HuH-7.5 (cell line): Measurements from ENCODE around the gene PHYKPL.
A peak's percentile ranks its signal among the peaks of the same experiment; 100 is the strongest.
"Not testable (repeated sequence)": the region's sequence is repeated elsewhere in the genome, so short reads cannot be mapped to it uniquely, and the experiment has no call there.

ENCODE experiments used
- DNase-seq: peaks from one replicate; pipeline ENCODE4 v3.0.0; 2011; ENCODE audit warnings: low spot score

The PHYKPL gene

DNA sequence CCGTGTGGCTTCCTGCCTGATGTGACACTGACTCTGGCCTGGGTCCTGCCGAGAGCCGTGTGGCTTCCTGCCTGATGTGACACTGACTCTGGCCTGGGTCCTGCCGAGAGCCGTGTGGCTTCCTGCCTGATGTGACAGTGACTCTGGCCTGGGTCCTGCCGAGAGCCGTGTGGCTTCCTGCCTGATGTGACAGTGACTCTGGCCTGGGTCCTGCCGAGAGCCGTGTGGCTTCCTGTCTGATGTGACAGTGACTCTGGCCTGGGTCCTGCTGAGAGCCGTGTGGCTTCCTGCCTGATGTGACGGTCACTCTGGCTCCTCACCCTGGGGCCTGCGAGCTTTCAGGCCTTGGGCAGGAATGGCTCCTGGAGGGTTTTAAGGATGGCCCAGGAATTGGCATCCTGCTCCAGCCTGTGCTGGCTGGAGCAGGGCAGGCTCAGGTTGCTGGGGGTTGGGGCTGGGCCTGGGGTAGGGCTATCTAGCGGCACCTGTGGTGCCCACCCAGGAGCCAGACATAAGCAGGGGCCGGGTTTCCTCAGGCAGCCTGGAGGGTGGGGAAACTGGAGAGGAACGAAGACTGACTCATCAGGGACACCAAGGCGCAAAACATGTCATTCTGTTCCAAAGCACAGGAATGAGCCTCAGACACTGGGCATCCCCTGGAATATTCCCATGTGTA, 7.2 kb upstream of the PHYKPL start:
- DNase-seq: not testable (repeated sequence)

DNA sequence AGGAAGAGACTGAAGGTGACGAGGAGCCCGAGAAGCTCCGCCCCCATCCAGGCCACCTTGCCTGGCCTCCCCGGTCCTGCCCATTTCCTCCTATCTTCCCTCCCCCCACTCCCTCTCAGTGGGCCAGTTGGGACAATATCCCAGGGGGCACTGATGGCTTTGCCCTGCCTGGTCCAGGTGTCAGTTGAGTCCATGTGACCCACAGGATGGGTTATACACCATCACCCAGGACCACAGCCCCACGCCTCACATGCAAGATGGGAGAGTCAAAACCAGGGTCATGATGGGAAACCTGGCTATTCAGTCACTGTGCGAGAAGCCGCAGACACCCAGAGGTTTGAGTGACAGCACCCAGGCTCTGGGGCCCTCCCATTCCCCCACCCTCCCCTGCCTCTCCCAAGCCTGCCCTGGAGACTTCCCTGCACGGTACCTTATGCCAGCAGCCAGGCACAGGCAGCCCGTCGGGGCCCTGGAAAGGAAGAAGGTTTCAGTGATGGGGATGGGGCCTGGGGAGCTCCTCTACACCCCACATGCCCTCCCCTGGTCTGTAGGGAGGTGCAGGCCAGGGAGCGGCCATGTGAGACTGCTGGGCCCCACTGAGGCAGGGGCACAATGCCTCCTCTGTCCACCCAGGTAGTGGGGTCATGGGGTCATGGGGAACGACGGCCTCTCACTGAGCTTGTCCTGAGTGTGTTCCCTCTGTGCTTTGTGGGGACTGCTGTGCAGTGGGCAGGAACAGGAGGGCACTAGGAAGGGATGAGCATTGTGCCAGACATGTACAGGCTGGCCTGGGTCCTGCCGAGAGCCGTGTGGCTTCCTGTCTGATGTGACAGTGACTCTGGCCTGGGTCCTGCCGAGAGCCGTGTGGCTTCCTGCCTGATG, 6.3 kb upstream of the PHYKPL start:
- no peak for DNase-seq

DNA sequence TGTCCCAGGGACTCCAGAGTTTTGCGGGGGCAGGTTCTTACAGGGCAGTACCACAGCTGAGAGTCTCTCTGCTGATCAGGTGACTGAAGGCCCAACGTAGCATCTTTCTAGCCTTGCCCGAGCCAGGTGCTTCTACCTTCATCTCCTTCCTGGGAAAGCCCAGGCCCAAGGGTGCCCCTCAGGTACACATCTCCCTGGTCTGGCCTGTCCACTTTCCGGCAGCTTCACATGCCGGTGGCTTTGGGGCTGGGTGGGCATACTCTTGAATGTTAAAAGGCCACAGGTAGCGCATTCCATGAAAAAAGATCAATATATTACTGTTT, 5.7 kb upstream of the PHYKPL start:
- DNase-seq: no peak

DNA sequence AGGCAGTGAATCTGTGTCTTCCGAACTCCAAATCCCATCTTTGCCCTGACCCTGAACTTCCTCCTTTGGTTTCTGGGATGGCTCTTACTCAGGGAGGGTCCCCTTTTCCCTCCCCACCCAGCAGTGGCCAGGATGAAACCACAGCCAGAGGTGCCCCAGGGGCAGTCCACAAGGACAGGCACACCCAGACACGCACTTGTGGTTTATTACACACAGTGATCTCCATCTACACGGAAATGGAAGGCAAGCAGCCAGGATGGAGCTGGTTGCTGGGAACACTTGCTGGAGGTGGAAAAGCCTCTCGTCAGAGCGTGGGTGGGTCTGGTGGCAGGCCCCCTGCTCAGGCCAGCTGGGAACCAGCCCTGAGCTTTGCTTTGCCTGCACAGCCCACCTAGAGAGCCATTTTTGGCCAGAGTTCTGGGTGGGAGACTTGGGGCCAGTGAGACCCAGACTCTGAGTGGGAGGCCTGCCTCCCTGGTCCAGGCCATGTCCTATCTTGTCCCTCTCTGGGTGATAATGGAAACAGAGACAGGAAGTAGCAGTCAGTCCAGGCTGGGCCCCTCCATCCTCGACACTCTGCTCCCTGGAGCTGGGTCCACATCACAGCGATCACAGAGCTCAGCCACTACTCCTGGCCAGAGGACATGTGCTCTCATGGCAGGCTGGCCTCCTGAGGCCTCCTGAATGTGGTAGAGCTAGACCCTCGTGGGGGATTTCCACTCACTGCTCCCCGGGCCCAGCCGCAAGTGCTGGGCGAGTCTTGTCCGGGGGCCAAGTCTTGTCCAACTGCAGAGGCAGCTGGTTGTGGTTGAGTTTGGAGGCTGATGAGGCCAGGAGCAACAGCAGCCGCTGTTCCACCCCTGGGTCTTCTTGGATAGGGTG, 5.1 kb upstream of the PHYKPL start:
- no peak for DNase-seq

- no peak for DNase-seq
These were observed 4.1 kb upstream of the PHYKPL start for GRCh38 chr5:178236679-178237078.

DNA sequence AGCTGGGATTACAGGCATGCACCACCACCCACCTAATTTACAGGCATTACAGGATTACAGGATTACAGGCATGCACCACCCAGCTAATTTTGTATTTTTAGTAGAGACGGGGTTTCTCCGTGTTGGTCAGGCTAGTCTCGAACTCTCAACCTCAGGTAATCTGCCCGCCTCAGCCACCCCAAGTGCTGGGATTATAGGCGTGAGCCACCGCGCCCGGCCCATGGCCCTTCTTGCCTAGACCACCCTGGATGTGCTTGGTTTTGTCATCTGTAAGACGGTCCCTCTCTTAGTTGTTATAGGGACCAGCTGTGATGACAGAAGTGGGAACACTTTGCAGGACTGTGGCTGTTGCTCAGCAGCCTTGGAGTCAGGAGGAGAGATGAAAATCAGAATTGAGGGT, 3.5 kb upstream of the PHYKPL start:
- no peak for DNase-seq

GRCh38 chr5:178235588-178235974, 3.0 kb upstream of the PHYKPL start:
- no peak for DNase-seq

DNA sequence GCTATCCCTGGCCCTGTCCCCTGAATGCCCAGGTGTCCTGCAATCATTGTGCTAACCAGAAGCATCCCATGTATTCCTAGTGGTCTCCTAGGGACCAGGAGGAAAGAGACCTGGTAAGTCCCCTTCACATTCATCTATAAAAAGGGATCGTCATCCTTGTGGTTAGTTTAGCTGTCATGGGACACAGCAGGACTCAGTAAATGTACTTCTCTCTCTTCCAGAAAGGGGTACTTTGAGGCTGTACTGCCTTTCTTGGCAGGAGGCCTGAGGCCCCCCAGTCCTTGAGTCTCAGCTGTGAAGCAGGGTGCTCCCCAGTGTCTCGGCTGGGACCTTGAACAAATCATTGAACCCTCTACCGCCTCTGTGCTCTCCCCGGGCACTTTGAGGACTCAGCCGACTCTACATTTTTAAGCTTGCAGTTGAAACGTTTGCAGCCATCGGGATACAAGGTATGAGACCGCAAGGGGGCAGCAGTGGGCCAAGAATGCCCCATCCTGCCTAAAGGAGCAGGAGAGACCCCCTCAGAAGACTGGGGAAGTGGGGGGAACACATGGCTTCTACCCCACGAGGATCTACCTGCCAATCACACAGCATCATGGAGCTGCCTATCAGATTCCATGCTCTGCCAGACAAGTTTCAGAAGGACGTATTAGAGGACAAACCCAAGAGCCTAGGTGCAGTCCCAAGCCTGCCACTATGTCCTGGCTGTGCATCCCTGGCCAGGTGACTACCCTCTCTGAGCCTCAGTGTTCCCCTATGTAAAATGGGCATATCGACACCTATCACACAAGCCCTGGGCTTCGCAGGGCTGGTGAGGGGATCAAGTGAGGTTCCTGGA, 2.4 kb upstream of the PHYKPL start:
- DNase-seq: peak; percentile 91

DNA sequence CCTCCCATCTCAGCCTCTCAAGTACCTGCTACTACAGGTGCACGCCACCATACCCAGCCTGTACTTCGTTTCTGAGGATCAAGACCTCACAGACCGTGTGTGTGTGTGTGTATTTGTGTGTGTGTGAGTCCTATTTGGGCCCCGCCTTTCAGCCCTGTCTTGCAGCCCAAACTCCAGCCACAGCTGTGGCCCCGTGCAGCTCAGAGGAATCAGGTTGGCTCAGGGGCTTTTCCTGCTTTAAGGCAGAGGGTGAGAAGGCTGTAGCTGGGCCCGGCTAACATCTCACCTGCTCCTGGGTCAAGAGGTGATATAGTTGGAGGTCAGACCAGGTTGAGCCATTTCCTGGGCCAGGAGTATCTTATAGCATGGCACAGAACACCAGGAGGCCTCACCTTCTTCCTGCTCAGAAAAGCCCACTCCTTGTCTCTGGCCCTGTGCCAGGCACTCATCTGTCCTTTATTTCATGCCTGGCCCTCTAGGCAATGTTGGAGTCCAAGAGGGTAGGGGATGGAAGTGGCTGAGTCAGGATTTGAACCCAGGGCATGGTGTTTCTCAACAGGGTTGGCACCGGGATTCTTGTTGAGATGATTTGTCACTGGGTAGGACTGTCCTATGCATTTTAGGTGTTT, 1.6 kb upstream of the PHYKPL start:
- DNase-seq: no peak

DNA sequence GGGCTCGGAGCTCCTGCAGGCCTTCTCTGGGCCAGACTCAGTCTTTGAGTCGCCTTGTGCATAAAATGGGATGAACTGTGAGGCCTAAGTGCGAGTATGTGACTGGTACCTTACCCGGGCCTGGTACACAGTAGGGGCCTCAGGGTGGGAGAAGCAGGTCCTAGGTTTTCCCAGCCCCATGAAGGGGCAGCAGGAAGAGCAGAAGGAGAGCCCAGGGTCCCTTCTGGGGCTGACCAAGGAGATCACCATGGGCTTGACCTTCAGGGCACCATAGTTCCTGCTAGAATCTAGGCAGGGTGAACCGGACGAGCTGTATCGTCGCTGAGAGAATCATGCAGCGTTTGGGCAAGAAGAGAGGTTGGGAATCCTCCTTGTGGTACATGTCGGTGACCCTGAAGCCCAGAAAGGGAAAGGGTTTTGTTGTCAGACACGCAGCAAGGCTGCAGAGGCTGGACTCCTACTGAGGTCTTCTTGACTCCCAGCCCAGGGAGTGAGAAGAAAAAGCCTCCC, 373 bp upstream of the PHYKPL start:
- no peak for DNase-seq

DNA sequence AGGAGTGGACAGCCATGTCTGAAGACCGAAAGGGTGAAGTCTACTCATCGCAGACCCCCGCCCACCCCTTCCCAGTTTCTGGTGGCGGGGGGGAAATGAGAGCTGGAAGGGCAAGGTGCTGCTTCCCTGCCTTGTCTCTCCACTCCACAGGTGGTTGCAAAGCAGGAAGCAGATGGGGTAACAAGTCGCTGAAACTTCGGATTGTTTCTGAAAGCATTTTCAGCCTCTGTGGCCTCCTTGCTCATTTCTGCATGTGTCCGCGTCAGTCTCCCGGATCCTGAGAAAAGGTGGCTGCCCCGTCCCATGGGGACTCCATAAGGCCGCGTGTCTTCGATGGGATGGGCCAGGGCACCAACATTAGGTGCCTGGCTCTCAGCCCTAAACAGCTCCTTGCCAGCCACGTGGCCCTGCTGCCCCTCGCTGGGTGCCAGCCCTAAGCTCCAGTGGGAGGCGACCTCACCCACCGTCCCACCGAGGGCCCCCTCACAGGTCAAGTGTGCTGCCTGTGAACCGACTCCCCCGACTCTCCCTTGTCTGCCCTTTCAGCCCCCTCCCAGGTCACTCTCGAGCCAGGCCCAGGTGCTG, 971 bp downstream of the PHYKPL start:
- DNase-seq: no peak

GRCh38 chr5:178230879-178231538, 1.6 kb downstream of the PHYKPL start:
- no peak for DNase-seq

DNA sequence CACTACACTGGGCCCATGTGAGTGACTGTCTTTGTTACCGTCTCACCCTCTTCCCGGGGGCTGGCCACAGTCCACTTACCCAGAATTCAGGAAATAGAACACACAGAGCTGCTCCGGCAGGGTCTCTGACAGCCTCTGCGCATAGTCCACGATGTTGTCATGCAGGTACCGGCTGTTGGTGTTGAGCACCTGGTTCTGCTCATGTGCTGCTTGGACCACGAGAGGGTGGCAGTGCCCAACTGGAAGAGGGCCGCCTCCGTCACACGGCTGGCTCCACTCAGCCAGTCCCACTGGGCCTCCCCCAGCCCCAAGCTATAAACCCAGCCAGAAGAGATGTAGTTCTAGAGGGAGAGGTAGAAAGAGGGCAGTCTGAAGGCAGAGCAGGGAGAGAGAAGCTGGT, 2.7 kb downstream of the PHYKPL start:
- no peak for DNase-seq

DNA sequence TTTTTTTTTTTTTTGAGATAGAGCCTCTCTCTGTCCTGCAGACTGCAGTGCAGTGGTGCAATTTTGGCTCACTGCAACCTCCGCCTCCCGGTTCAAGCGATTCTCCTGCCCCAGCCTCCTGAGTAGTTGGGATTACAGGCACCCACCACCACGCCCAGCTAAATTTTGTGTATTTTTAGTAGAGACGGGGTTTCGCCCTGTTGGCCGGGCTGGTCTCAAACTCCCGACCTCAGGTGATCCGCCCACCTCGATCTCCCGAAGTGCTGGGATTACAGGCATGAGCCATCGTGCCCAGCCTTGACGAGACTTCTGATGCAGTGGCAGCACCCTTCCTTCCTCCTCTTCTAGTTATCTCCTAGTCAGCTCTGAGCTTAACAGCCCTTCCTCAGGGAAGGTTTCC, 3.5 kb downstream of the PHYKPL start:
- not testable (repeated sequence) for DNase-seq

GRCh38 chr5:178228609-178229008, 4.0 kb downstream of the PHYKPL start:
- DNase-seq: no peak

- DNase-seq: no peak
These were observed 4.7 kb downstream of the PHYKPL start for GRCh38 chr5:178227929-178228328.

DNA sequence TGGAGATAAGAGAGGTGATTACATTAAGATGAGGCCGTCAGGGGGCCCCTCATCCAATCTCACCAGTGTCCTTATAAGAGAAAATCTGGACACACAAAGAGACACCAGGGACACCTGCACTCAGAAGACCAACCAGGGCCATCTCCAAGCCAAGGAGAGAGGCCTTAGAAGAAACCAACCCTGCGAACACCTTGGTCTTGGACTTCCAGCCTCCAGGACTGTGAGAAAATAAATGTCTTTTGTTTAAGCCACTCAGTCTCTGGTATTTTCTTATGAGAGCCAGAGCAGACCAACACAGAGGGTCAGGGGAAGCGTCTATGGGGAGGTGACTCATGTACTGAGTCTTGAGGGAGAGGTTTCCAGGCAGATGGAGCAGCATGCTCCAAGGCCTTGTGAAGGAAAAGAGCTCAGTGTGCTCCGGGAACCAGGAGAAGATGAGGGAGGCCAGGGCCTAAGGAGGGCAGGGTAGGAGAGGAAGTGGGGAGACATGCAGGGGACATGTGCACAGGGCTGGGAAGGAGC, 5.4 kb downstream of the PHYKPL start:
- no peak for DNase-seq

DNA sequence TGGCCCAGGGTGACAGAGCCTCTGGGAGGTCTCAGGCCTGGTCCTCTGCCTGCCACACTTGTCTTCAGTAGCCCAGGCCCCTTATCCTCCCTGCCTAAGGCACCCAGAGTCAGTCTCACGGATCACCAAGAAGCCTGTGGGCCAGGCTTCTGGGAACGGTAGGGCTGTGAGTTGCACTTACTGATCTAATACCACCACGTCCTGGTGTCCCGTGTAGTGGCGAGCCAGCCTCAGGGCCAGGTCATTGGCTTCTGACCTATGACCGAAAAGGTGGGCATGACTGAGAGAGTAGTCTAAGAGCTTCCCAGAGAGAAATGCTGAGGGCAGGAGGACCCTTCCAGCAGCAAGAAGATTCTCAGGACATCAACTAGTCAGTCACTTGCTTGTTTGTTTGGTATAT, 7.4 kb downstream of the PHYKPL start:
- DNase-seq: no peak

DNA sequence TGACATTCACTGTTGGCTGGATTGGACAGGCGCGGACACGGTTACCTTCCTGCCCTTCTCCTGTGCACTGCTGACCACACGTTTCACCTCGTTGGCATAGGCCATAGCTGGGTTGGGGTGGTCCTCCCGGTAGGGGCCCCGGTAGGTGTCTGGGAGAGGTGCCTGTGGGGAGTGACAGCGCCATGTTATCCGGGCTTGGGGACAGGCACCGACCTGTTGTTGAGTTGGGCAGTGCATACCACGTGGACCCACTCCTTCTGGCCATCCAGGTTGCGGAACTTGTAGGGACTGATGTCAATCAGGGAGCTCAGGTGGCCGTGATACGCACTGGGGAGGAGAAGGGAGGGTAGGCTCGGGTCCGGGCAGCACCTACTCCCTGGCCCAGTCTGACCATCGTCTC, 8.2 kb downstream of the PHYKPL start:
- DNase-seq: no peak

DNA sequence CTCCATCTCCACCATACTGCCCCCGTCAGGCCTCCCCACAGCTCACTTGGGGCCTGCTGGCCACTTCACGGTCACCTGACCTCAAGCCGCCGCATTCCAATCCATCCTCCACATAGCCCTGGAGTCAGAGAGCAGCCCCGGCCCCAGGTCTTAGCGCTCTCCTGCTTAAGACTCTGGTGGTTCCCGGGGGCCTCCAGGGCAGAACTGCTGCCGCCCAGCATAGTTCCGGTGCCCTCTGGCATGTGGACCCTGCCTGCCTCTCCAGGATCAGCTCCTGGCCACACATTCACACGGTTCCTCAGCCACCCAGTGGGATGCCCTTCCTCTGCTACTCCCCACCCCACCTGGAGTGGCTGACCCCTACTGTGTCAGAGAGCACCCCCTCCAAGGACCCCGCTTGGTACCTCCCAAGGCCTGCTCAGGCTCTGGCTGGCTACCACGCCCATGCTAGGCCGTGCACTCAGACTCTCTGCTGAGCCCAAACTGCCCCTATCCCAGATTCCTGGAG, 8.7 kb downstream of the PHYKPL start:
- no peak for DNase-seq
